T-helper 1 cell treated with Interleukin-12 subunit alpha and Interleukin-12 subunit beta and Interleukin-4 antibody, amounts not matched to agents 30 ng/mL and 1 ng/mL, for 36 hours (primary cell): ENCODE measurements around the gene SNRNP35. TPM values are rescaled to one million over a fixed set of nuclear protein-coding genes. Genes with fewer than 3 reads are reported as not detected.

ENCODE experiments used
- total RNA-seq: library from RNA; stranded (reverse); gene quantifications from 2 replicates; pipeline ENCODE4 v1.2.3, GENCODE V29; 2022

SNRNP35 gene
- total RNA-seq, 1 donor from 2014 or later = 31.8 TPM

Other genes starting within 250 kb of the SNRNP35 start
- 94.0 and 94.5 TPM in 2 replicates for gene MPHOSPH9, start 225.0 kb upstream of the SNRNP35 start, total RNA-seq
- gene MTRFR, start 224.7 kb upstream of the SNRNP35 start, total RNA-seq = 29.5 and 33.4 TPM in 2 replicates
- gene CDK2AP1, start 186.3 kb upstream of the SNRNP35 start, total RNA-seq = 41.8 and 42.8 TPM in 2 replicates
- gene SBNO1, start 93.3 kb upstream of the SNRNP35 start, total RNA-seq = 44.1 and 44.9 TPM in 2 replicates
- 56.1 and 59.7 TPM in 2 replicates for gene KMT5A, start 74.0 kb upstream of the SNRNP35 start, total RNA-seq
- gene RILPL2, start 21.5 kb upstream of the SNRNP35 start, total RNA-seq = 7.6 and 8.0 TPM in 2 replicates
- 1.2 and 1.5 TPM in 2 replicates for gene RILPL1, start 75.6 kb downstream of the SNRNP35 start, total RNA-seq
- gene TMED2, start 126.4 kb downstream of the SNRNP35 start, total RNA-seq = 212 and 227 TPM in 2 replicates
- gene DDX55, start 144.0 kb downstream of the SNRNP35 start, total RNA-seq = 43.4 and 44.2 TPM in 2 replicates
- 68.2 and 73.6 TPM in 2 replicates for gene EIF2B1, start 175.5 kb downstream of the SNRNP35 start, total RNA-seq
- 43.7 and 50.5 TPM in 2 replicates for gene GTF2H3, start 175.7 kb downstream of the SNRNP35 start, total RNA-seq
- gene TCTN2, start 213.0 kb downstream of the SNRNP35 start, total RNA-seq = 1.9 and 2.0 TPM in 2 replicates